Mucosa of rectum (tissue), 2 donors: Measurements from ENCODE around the gene ERCC8.
A peak's percentile ranks its signal among the peaks of the same experiment; 100 is the strongest.
"Not testable (repeated sequence)": the region's sequence is repeated elsewhere in the genome, so short reads cannot be mapped to it uniquely, and the experiment has no call there.

Experiments
- H3K27ac ChIP-seq, 2 donors: one replicate each; pipeline ENCODE4 v1.7.0; 2013; ENCODE audit warnings: inconsistent platforms in 2 of 2, low read depth in 2 of 2, low read length in 2 of 2
- H3K27me3 ChIP-seq, 2 donors: one replicate each; pipeline ENCODE4 v1.7.0; 2013; ENCODE audit warnings: low read length in 2 of 2; ENCODE audit not compliant: control insufficient read depth in 2 of 2, insufficient read depth in 2 of 2
- H3K36me3 ChIP-seq, 2 donors: one replicate each; pipeline ENCODE4 v1.7.0; 2013; ENCODE audit warnings: low read length in 2 of 2; ENCODE audit not compliant: control insufficient read depth in 2 of 2, insufficient read depth in 2 of 2
- H3K4me1 ChIP-seq, 2 donors: one replicate each; pipeline ENCODE4 v1.7.0; 2013; ENCODE audit warnings: low read length in 2 of 2, mild to moderate bottlenecking in 1 of 2; ENCODE audit not compliant: control insufficient read depth in 2 of 2, insufficient read depth in 2 of 2
- H3K4me3 ChIP-seq, 2 donors: one replicate each; pipeline ENCODE4 v1.7.0; 2013; ENCODE audit warnings: low read length in 2 of 2
- H3K9ac ChIP-seq, 2 donors: one replicate each; pipeline ENCODE4 v1.7.0; 2013; ENCODE audit warnings: low read length in 2 of 2, low read depth in 1 of 2, mild to moderate bottlenecking in 1 of 2
- H3K9me3 ChIP-seq, 2 donors: one replicate each; pipeline ENCODE4 v1.7.0; 2013; ENCODE audit warnings: low read length in 2 of 2; ENCODE audit not compliant: control insufficient read depth in 2 of 2
- donor health status: healthy.
- donor health status: Normal muscosa, but diverticular disease.

Gene ERCC8

DNA sequence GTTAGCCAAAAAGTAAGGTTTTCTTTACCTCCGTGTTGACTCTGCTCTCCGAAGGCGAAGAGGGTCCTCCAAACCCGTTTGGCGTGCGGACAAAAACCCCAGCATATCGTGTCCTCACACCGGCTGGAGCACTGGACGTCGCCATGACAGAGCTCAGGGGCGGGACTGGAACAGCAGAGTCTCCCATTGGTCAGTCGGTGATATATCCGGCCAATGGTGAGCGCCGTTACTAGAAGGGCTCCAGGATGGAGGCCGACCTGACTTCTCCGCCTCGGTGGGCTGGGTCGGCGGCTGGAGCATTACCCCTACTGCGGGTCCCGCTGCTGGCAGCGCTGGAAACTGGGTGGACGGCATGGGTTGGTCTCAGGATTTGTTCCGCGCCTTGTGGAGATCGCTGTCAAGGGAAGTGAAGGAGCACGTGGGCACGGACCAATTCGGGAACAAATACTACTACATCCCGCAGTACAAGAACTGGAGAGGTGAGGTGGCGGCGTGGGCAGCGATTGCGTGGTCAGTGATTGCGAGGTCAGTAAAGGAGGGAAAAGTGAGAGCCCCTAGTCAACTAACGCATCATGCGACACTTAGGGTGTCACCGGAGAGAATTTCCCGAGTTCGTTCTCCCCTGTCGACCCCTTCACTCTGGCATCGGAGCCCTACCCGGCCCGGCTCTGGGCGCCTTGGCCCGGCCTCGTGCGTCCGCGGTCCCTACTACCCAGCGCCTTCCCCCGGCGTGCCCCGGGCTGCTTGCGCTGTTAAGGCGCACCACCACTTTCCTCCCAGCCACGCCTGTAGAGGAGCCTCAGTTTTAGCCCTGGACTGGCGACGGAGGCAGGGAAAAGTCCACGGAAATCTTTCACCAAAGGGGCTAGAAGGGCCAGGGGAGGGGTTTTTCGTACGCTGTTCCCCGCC is at the start of gene ERCC8, which contains the start of gene NDUFAF2:
ERCC8 (minus strand) TSS at position 167 of the 909 bp plus-strand sequence; CDS start at position 105, 62 bp downstream.
NDUFAF2 (plus strand) TSS at position 302 of the 909 bp plus-strand sequence; CDS start at position 353, 51 bp downstream.
- Histone ChIP-seq H3K9ac (peak within 1 kb of the TSS; percentile 83), H3K4me3 (peak within 1 kb of the TSS; percentile 95 to 99), H3K9me3 (no peaks in the 10 kb centered on the region), H3K4me1 (peaks cover 3 to 14% of the 10 kb centered on the region in 2 donors), H3K36me3 (peaks cover 0 to 4% of the 10 kb centered on the region in 2 donors), H3K27me3 (no peaks in the 10 kb centered on the region), H3K27ac (peak within 1 kb of the TSS; percentile 69 to 73)

GRCh38 chr5:60993875-60994571 is 49.2 kb upstream of the ERCC8 start:
- no peak overlapping the region for H3K4me3 ChIP-seq
- H3K4me1 ChIP-seq: no peaks in the 10 kb centered on the region
- H3K9ac ChIP-seq: no peak overlapping the region
- H3K27me3 ChIP-seq: no peaks in the 10 kb centered on the region
- H3K27ac ChIP-seq: no peak overlapping the region
- H3K9me3 ChIP-seq: peaks cover 0 to 6% of the 10 kb centered on the region in 2 donors
- no peaks in the 10 kb centered on the region for H3K36me3 ChIP-seq

DNA sequence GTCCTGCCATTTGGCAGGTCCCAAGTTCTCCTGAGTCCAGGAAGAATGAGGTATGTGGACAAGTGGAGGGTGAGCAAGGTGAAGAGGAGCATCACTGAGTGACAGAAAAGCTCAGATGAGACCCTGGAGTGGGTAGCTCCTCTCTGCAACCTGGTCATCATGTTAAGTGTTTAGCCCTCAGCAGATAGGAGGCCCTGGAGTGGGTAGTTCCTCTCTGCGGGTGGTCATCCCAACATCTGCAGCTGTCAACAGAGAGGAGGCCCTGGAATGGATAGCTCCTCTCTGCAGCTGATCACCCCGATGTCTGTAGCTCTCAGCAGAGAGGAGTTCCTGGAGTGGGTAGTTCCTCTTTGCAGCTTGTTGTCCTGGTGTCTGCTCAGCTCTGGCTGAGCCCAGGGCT is 48.6 kb upstream of the ERCC8 start:
- no peak overlapping the region for H3K4me3 ChIP-seq
- H3K4me1 ChIP-seq: no peaks in the 10 kb centered on the region
- no peaks in the 10 kb centered on the region for H3K27me3 ChIP-seq
- H3K9me3 ChIP-seq: peaks cover 0 to 6% of the 10 kb centered on the region in 2 donors
- no peak overlapping the region for H3K9ac ChIP-seq
- H3K36me3 ChIP-seq: no peaks in the 10 kb centered on the region
- H3K27ac ChIP-seq: no peak overlapping the region

DNA sequence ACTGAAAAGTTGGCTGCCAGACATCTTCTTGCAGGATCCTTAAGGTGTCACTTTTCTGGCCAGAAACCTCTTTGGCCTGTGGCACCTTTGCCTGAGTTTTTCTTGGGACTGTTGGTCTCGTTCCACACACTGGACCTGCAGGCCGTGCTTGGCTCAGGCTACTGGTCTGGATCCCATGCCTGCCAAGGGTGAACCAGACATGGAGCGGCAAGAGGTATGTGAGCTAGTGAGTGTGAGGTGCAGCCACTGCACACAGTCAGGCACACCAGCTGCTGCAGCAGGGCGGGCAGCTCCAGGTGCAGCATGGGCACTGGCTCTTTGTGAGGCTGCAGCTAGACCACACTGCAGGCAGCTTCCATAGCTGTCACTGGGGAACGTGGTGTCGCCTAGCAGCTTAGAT is 48.0 kb upstream of the ERCC8 start:
- Histone ChIP-seq H3K27me3 (no peaks in the 10 kb centered on the region), H3K4me3 (no peak overlapping the region), H3K4me1 (no peaks in the 10 kb centered on the region), H3K9me3 (peaks cover 0 to 6% of the 10 kb centered on the region in 2 donors), H3K9ac (no peak overlapping the region), H3K27ac (no peak overlapping the region), H3K36me3 (no peaks in the 10 kb centered on the region)

DNA sequence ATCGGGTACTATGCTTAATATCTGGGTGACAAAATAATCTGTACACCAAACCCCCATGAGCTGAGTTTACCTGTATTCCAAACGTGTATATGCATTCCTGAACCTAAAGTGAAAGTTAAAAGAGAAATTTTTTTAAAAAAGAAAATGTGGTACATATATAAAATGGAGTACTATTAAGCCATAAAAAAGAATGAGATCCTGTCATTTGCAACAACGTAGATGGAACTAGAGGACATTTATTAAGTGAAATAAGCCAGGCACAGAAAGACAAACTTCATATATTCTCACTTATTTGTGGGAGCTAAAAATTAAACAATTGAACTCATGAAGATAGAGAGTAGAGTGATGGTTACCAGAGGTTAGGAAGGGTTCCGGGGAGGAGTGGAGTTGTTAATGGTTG is 44.9 kb upstream of the ERCC8 start:
- Histone ChIP-seq H3K36me3 (no peaks in the 10 kb centered on the region), H3K4me3 (no peak overlapping the region), H3K27me3 (no peaks in the 10 kb centered on the region), H3K9me3 (peaks cover 0 to 6% of the 10 kb centered on the region in 2 donors), H3K27ac (no peak overlapping the region), H3K4me1 (no peaks in the 10 kb centered on the region), H3K9ac (no peak overlapping the region)

DNA sequence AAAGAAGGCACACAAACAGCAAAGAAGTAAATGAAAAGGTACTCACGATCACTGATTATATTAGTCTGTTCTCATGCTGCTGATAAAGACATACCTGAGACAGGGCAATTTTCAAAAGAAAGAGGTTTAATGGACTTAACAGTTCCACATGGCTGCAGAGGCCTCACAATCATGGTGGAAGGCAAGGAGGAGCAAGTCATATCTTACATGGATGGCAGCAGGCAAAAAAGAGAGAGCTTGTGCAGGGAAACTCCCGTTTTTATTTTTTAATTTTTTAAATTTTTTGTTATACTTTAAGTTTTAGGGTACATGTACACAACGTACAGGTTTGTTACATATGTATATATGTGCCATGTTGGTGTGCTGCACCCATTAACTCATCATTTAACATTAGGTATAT is 37.3 kb upstream of the ERCC8 start:
- H3K27me3 ChIP-seq: not testable (repeated sequence)

DNA sequence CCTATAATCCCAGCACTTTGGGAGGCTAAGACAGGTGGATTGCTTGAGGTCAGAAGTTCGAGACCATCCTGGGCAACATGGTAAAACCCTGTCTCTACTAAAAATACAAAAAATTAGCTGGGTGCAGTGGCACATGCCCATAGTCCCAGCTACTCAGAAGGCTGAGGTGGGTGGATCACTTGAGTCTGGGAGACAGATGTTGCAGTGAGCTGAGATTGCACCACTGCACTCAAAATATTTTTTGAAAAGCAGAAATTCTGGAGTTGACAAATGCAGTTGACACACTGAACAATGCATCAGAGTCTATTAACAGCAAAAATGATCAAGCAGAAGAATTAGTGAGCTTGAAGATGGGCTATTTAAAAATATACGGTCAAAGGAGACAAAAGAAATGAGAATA is 35.6 kb upstream of the ERCC8 start:
- Histone ChIP-seq H3K36me3 (no peaks in the 10 kb centered on the region), H3K9ac (no peak overlapping the region), H3K9me3 (no peaks in the 10 kb centered on the region), H3K27ac (no peak overlapping the region), H3K27me3 (no peaks in the 10 kb centered on the region), H3K4me1 (no peaks in the 10 kb centered on the region), H3K4me3 (no peak overlapping the region)

More for the DNA sequence above, 37.3 kb upstream of the ERCC8 start:
- not testable (repeated sequence) for H3K9me3 ChIP-seq, H3K9ac ChIP-seq, H3K36me3 ChIP-seq, H3K4me1 ChIP-seq, H3K27ac ChIP-seq, H3K4me3 ChIP-seq

- H3K4me3 ChIP-seq: no peak overlapping the region
- no peaks in the 10 kb centered on the region for H3K36me3 ChIP-seq
- no peak overlapping the region for H3K27ac ChIP-seq
Observed at GRCh38 chr5:60978968-60979367, 34.1 kb upstream of the ERCC8 start.

DNA sequence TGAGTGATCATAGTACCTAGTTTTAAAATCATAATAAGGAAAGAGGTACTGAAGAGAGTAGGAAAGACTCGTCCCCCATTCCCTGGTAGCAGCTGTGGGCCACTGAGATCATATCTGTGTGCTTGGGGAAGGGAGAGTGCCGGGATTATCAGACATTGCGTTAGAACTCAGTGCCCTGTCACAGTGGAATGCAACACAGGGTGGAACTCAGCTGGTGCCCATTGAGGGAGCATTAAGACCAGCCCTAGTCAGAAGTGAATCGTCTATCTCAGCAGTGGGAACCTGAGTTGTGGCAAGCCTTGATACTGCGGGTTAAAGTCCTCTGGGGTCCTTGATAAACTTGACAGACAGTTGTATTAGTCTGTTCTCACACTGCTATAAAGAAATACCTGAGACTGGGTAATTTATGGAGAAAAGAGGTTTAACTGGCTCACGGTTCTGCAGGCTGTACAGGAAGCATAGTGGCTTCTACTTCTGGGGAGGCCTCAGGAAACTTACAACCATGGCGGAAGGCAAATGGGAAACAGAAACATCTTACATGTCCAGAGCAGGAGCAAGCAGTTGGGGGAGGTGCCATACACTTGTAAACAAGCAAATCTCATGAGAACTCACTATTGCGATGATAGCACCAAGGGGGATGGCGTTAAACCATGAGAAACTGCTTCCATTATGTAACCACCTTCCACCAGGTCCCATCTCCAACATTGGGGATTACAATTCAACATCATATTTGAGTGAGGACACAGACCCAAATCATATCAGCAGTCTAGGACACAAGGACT is 33.3 kb upstream of the ERCC8 start:
- Histone ChIP-seq H3K9me3 (no peaks in the 10 kb centered on the region), H3K36me3 (no peaks in the 10 kb centered on the region), H3K27ac (no peak overlapping the region), H3K9ac (no peak overlapping the region), H3K4me3 (no peak overlapping the region), H3K4me1 (no peaks in the 10 kb centered on the region), H3K27me3 (no peaks in the 10 kb centered on the region)

More at GRCh38 chr5:60978968-60979367, 34.1 kb upstream of the ERCC8 start:
- H3K9me3 ChIP-seq: no peaks in the 10 kb centered on the region
- H3K27me3 ChIP-seq: no peaks in the 10 kb centered on the region
- no peak overlapping the region for H3K9ac ChIP-seq
- H3K4me1 ChIP-seq: no peaks in the 10 kb centered on the region
